Activated T-helper 9 cell treated with anti-CD3 and anti-CD28 coated beads, Interleukin-2, amount 50 U/mL, for 16 hours (primary cell): Measurements from ENCODE around the gene WNK1.

Source experiments
- DNase-seq: peaks from one replicate; pipeline ENCODE4 v3.0.0-alpha.2; 2020; ENCODE audit warnings: low read depth

The WNK1 gene

DNA sequence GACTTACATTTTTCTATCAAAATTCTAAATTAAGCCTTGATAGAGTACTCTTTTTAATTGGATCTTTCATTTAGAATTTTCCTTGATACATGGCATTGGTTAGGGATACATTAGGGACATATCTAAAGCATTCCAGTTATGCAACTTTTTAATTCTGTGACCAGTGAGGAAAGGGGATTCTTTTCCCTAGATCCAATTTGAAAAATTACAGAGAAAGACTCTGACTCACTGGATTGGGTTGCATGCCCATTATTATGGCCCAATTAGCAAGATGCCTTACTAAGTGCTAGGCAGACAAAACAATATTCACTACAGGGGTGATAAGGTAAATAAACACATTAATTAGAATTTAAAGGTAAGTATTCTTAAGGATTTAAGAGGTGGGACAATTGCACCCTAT, 202.4 kb downstream of the WNK1 start:
- no peak for DNase-seq

GRCh38 chr12:955939-956338, 203.6 kb downstream of the WNK1 start:
- no peak for DNase-seq

- DNase-seq: no peak
These were observed 206.3 kb downstream of the WNK1 start for GRCh38 chr12:958588-959123.
